CD4-positive, alpha-beta T cell (primary cell): ENCODE measurements around the gene SH3D19. TPM values are rescaled to one million over a fixed set of nuclear protein-coding genes. Genes with fewer than 3 reads are reported as not detected.

Experiments
- ATAC-seq: fragments of 200-7000 bp; cut with Tn5 transposase; one replicate; pipeline ENCODE4 v1.10.0; 2022; ENCODE audit warnings: mild to moderate bottlenecking; ENCODE audit not compliant: poor library complexity
- CTCF ChIA-PET: fragments of 350-600 bp; sonication (Branson Sonifier 250); formaldehyde crosslinking; loops from one replicate; lab custom pipeline; 2021; ENCODE audit warnings: antibody characterized with exemption, inconsistent platforms; lab: Charles Lee
- POLR2A ChIA-PET: fragments of 350-600 bp; sonication (Branson Sonifier 250); formaldehyde crosslinking; loops from one replicate; lab custom pipeline; 2021; ENCODE audit warnings: antibody characterized with exemption, inconsistent platforms; lab: Charles Lee
- DNase-seq, 14 experiments: peaks; one replicate each; pipeline ENCODE4 v3.0.0-alpha.2; 2013 to 2020; ENCODE audit warnings: mixed read lengths in 2 of 14
- H3K27ac ChIP-seq, 2 donors: one replicate each; pipeline versions ENCODE4 v1.5.1 to v1.7.0; 2013; ENCODE audit warnings: low read length in 2 of 2, low read depth in 1 of 2, mild to moderate bottlenecking in 1 of 2
- H3K27me3 ChIP-seq, 2 experiments: 1 replicate in 1 of 2; 2 replicates in 1 of 2; pipeline versions ENCODE4 v1.6.1 to v1.7.0; 2013; ENCODE audit warnings: low read length in 2 of 2, control low read depth in 1 of 2, mild to moderate bottlenecking in 1 of 2, moderate library complexity in 1 of 2; ENCODE audit not compliant: insufficient read depth in 2 of 2, control insufficient read depth in 1 of 2
- H3K36me3 ChIP-seq: one replicate; pipeline ENCODE4 v1.6.1; 2013; ENCODE audit warnings: low read length, control low read depth; ENCODE audit not compliant: insufficient read depth
- H3K4me1 ChIP-seq: one replicate; pipeline ENCODE4 v1.6.1; 2013; ENCODE audit warnings: low read length, control low read depth; ENCODE audit not compliant: insufficient read depth
- H3K4me3 ChIP-seq: one replicate; pipeline ENCODE4 v1.5.1; 2013; ENCODE audit warnings: mild to moderate bottlenecking, low read length, moderate library complexity
- H3K9me3 ChIP-seq, 2 experiments: 1 replicate in 1 of 2; 2 replicates in 1 of 2; pipeline versions ENCODE4 v1.6.1 to v1.7.0; 2013; ENCODE audit warnings: low read length in 2 of 2, mild to moderate bottlenecking in 2 of 2, control low read depth in 1 of 2, moderate library complexity in 1 of 2; ENCODE audit not compliant: control insufficient read depth in 1 of 2, insufficient read depth in 1 of 2
- H3K27ac Mint-ChIP-seq: one replicate; pipeline ENCODE4 v1.8.0; 2020; ENCODE audit warnings: mixed read lengths
- H3K27me3 Mint-ChIP-seq: one replicate; pipeline ENCODE4 v1.8.0; 2021; ENCODE audit warnings: mixed read lengths
- H3K36me3 Mint-ChIP-seq: one replicate; pipeline ENCODE4 v1.8.0; 2021; ENCODE audit warnings: low read depth, mixed read lengths
- H3K4me1 Mint-ChIP-seq: one replicate; pipeline ENCODE4 v1.8.0; 2021; ENCODE audit warnings: low read depth, mixed read lengths
- H3K4me3 Mint-ChIP-seq: one replicate; pipeline ENCODE4 v1.8.0; 2020; ENCODE audit warnings: mild to moderate bottlenecking, mixed read lengths
- H3K9me3 Mint-ChIP-seq: one replicate; pipeline ENCODE4 v1.8.0; 2020; ENCODE audit warnings: mixed read lengths
- CTCF ChIP-seq: fragments of 200-600 bp; IDR thresholded peaks from one replicate; pipeline ENCODE4 v1.8.0; 2022; ENCODE audit warnings: antibody characterized with exemption, mild to moderate bottlenecking
- intact Hi-C, 2 experiments: fragments of 100-400 bp; cut with DNase I in 1 of 2; cut with micrococcal nuclease in 1 of 2; formaldehyde crosslinking; loops; one replicate each; pipeline versions ENCODE4 v1.15.1 to v1.9.0; 2023 to 2025; cut with DNase I, micrococcal nuclease
- total RNA-seq, 174 experiments: library from RNA in 2 of 174; stranded (reverse) in 2 of 174; gene quantifications; one replicate each; pipeline ENCODE4 v1.2.3 and lab custom pipeline; 2021 to 2026

Gene SH3D19
- total RNA-seq, 2 experiments from 2014 or later: 0.27 TPM; not detected in 1

DNA sequence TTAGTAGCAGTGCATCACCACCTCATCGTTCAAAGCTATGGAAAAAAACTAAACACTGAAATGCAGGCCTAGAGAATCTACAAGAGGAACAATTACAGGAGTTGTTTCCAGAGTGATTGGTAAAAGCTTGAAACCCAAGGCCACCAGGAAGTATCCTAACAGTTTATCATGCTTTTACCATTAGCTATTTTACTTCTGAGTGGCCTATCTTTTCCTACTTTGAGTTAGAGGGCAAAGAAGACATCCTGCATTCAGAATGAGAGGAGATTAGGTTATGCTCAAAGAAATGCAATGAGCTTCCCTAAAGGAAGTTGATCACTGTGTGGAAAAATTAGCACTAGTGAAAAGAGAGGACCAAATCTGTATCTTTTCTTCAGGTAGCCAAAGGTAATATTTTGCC is 118.2 kb downstream of the SH3D19 start:
- H3K36me3 ChIP-seq: no peaks in the 10 kb centered on the region
- no peaks in the 10 kb centered on the region for H3K9me3 Mint-ChIP-seq
- DNase-seq: no peak
- CTCF ChIA-PET: no interaction called here
- POLR2A ChIA-PET: no interaction called here
- H3K27me3 Mint-ChIP-seq: no peaks in the 10 kb centered on the region
- no peak overlapping the region for H3K27ac ChIP-seq
- no peak overlapping the region for H3K4me3 Mint-ChIP-seq
- no peaks in the 10 kb centered on the region for H3K4me1 Mint-ChIP-seq
- no peak overlapping the region for H3K27ac Mint-ChIP-seq
- no peak for TF ChIP-seq CTCF
- H3K27me3 ChIP-seq: no peaks in the 10 kb centered on the region
- H3K4me1 ChIP-seq: no peaks in the 10 kb centered on the region
- intact Hi-C loops: no loop called here
- no peaks in the 10 kb centered on the region for H3K36me3 Mint-ChIP-seq
- no peak overlapping the region for H3K4me3 ChIP-seq
- no peak for ATAC-seq
- no peaks in the 10 kb centered on the region for H3K9me3 ChIP-seq

DNA sequence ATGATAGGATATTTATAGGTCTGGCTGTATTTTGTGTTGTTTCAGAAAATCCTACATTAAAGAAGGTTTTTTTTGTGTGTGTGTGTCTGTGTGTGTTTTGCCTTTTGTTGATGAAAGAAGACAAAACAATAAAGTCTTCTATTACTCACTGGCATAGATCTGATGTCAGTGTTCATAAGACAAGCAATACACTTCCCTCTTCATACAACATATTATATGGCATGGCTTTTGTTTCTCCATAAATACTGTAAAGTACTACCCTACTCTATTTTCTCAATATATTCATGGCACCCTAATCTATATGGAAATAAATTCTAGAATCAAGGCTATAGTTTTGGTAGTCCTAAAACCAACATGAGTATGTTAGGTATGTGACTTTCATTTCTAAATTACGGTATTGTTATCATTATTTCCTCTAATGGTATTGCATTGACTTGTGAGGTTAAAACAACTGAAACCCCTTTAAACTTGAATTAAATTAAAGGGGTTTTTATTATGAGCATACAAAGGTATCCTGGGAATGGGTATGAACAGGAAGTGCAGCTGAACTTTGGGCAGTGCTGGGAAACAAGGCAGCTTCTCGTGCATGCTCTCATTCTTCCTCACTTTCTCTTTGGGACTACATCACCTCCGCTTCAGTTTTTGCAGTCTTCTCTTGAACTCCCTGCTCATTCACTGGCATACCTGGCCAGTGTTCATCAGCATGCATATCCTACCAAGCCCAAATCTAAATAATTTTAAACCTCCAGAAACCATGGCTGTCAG is 119.0 kb downstream of the SH3D19 start:
- no peaks in the 10 kb centered on the region for H3K27me3 Mint-ChIP-seq
- no peak overlapping the region for H3K27ac Mint-ChIP-seq
- H3K27me3 ChIP-seq: no peaks in the 10 kb centered on the region
- DNase-seq: no peak
- no peaks in the 10 kb centered on the region for H3K4me1 ChIP-seq
- H3K36me3 Mint-ChIP-seq: no peaks in the 10 kb centered on the region
- H3K4me3 Mint-ChIP-seq: no peak overlapping the region
- no peak overlapping the region for H3K27ac ChIP-seq
- ATAC-seq: no peak
- ChIA-PET CTCF (no interaction called here), POLR2A (no interaction called here)
- H3K4me3 ChIP-seq: no peak overlapping the region
- no peaks in the 10 kb centered on the region for H3K36me3 ChIP-seq
- intact Hi-C loops: no loop called here
- no peaks in the 10 kb centered on the region for H3K9me3 ChIP-seq
- H3K9me3 Mint-ChIP-seq: no peaks in the 10 kb centered on the region
- H3K4me1 Mint-ChIP-seq: no peaks in the 10 kb centered on the region
- no peak for TF ChIP-seq CTCF

- Histone ChIP-seq H3K4me3 (no peak overlapping the region), H3K36me3 (no peaks in the 10 kb centered on the region), H3K9me3 (no peaks in the 10 kb centered on the region), H3K27me3 (no peaks in the 10 kb centered on the region), H3K4me1 (no peaks in the 10 kb centered on the region), H3K27ac (no peak overlapping the region)
- TF ChIP-seq CTCF: no peak
- H3K9me3 Mint-ChIP-seq: no peaks in the 10 kb centered on the region
- intact Hi-C loops: no loop called here
- H3K27ac Mint-ChIP-seq: no peak overlapping the region
- DNase-seq (no peak), ATAC-seq (no peak)
- CTCF ChIA-PET: no interaction called here
- no peak overlapping the region for H3K4me3 Mint-ChIP-seq
- no peaks in the 10 kb centered on the region for H3K36me3 Mint-ChIP-seq
- H3K27me3 Mint-ChIP-seq: no peaks in the 10 kb centered on the region
- POLR2A ChIA-PET: no interaction called here
- no peaks in the 10 kb centered on the region for H3K4me1 Mint-ChIP-seq
These were observed 119.7 kb downstream of the SH3D19 start for GRCh38 chr4:151205722-151206121.
